Sigmoid colon (tissue), 7 donors: ENCODE data around the gene ORM1. TPM values are rescaled to one million over a fixed set of nuclear protein-coding genes. Genes with fewer than 3 reads are reported as not detected.

Source experiments
- DNase-seq: peaks from one replicate; pipeline ENCODE4 v3.0.0-alpha.2; 2019
- H3K27ac ChIP-seq, 4 donors: fragments of 200-600 bp; sonication (generic); one replicate each; pipeline ENCODE4 v1.5.1; 2016 to 2019; ENCODE audit warnings: mild to moderate bottlenecking in 1 of 4
- H3K27me3 ChIP-seq, 3 donors: fragments of 200-600 bp; sonication (generic); one replicate each; pipeline ENCODE4 v1.5.1; 2019; ENCODE audit warnings: mild to moderate bottlenecking in 1 of 3
- H3K36me3 ChIP-seq, 4 donors: fragments of 200-600 bp; sonication (generic); one replicate each; pipeline ENCODE4 v1.5.1; 2016 to 2019
- H3K4me1 ChIP-seq, 4 donors: fragments of 200-600 bp; sonication (generic); one replicate each; pipeline ENCODE4 v1.5.1; 2017 to 2019
- H3K4me3 ChIP-seq, 4 donors: fragments of 200-600 bp; sonication (generic); one replicate each; pipeline ENCODE4 v1.5.1; 2017 to 2019; ENCODE audit warnings: mild to moderate bottlenecking in 2 of 4, moderate library complexity in 1 of 4
- H3K9me3 ChIP-seq, 4 donors: fragments of 200-600 bp in 3 of 4; sonication (generic) in 3 of 4; one replicate each; pipeline versions ENCODE4 v1.5.1 to v1.6.1; 2013 to 2019
- EP300 ChIP-seq, 4 donors: sonication (generic); formaldehyde crosslinking; IDR thresholded peaks; one replicate each; pipeline ENCODE4 v1.6.1; 2017; ENCODE audit warnings: antibody characterized with exemption in 4 of 4
- POLR2A ChIP-seq, 2 donors: fragments of 450-650 bp; IDR thresholded peaks; one replicate each; pipeline ENCODE4 v1.6.1; 2016; ENCODE audit warnings: antibody characterized with exemption in 2 of 2, mild to moderate bottlenecking in 2 of 2, moderate library complexity in 2 of 2
- POLR2AphosphoS5 ChIP-seq, 4 donors: sonication (generic); formaldehyde crosslinking; IDR thresholded peaks; one replicate each; pipeline ENCODE4 v1.6.1; 2017; ENCODE audit warnings: antibody characterized with exemption in 4 of 4
- WGBS, 2 donors: extraction: QIAGEN DNeasy Blood & Tissue Kit; methylation state at CpG; one replicate each; pipeline ENCODE4 v1.1.7; 2013; 5-methylcytosine and 5-hydroxymethylcytosine counted together
- intact Hi-C: fragments of 100-400 bp; cut with DNase I; formaldehyde crosslinking; loops from one replicate; pipeline ENCODE4 v1.15.1; 2023
- polyA plus RNA-seq, 3 donors: library from polyadenylated mRNA; stranded (reverse); fragments of 200-250 nt; gene quantifications; one replicate each; pipeline ENCODE4 v1.2.3, GENCODE V29; 2013
- total RNA-seq, 4 donors: library from RNA; depleted of rRNA; stranded (reverse); fragments of >200 nt; gene quantifications; one replicate each; pipeline ENCODE4 v1.1.0, GENCODE V29; 2016
- TF ChIP-seq, protein P1 (sequence below), 4 experiments: fragments of 450-650 bp in 3 of 4; fragments of 200-600 bp in 1 of 4; IDR thresholded peaks; one replicate each; pipeline ENCODE4 v1.5.1; 2016 to 2019; ENCODE audit warnings: antibody characterized with exemption in 4 of 4, mild to moderate bottlenecking in 3 of 4, moderate library complexity in 2 of 4
- donor health status: healthy with polysubstance abuse.
- donor health status: Bipolar disorder and iron deficiency.
- donor health status: healthy.

The ORM1 gene
- total and polyA plus RNA-seq, 7 donors = 1.1 to 1.8 TPM; not detected in 5

GRCh38 chr9:114294664-114295063 is 28.2 kb upstream of the ORM1 start:
- DNase-seq = no peak
- H3K4me1 ChIP-seq = no peaks in the 10 kb centered on the region
- H3K4me3 ChIP-seq = no peak overlapping the region
- peaks cover 0 to 46% (median 0%) of the 10 kb centered on the region in 4 donors for H3K36me3 ChIP-seq
- TF ChIP-seq EP300 (IDR thresholded peaks at IDR 0.05) (no peak), POLR2AphosphoS5 (IDR thresholded peaks at IDR 0.05) (no peak), POLR2A (IDR thresholded peaks at IDR 0.05) (no peak)
- TF ChIP-seq, protein P1, sequence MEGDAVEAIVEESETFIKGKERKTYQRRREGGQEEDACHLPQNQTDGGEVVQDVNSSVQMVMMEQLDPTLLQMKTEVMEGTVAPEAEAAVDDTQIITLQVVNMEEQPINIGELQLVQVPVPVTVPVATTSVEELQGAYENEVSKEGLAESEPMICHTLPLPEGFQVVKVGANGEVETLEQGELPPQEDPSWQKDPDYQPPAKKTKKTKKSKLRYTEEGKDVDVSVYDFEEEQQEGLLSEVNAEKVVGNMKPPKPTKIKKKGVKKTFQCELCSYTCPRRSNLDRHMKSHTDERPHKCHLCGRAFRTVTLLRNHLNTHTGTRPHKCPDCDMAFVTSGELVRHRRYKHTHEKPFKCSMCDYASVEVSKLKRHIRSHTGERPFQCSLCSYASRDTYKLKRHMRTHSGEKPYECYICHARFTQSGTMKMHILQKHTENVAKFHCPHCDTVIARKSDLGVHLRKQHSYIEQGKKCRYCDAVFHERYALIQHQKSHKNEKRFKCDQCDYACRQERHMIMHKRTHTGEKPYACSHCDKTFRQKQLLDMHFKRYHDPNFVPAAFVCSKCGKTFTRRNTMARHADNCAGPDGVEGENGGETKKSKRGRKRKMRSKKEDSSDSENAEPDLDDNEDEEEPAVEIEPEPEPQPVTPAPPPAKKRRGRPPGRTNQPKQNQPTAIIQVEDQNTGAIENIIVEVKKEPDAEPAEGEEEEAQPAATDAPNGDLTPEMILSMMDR (IDR thresholded peaks at IDR 0.05) = no peak
- H3K27ac ChIP-seq = no peak overlapping the region
- no peaks in the 10 kb centered on the region for H3K27me3 ChIP-seq
- intact Hi-C loops = no loop called here
- peaks cover 0 to 4% (median 1%) of the 10 kb centered on the region in 4 donors for H3K9me3 ChIP-seq

- Histone ChIP-seq H3K27ac (no peak overlapping the region), H3K4me3 (no peak overlapping the region), H3K9me3 (peaks cover 0 to 4% (median 1%) of the 10 kb centered on the region in 4 donors), H3K4me1 (no peaks in the 10 kb centered on the region), H3K36me3 (peaks cover 0 to 50% (median 3%) of the 10 kb centered on the region in 4 donors), H3K27me3 (no peaks in the 10 kb centered on the region)
- no peak for TF ChIP-seq EP300 (IDR thresholded peaks at IDR 0.05)
- TF ChIP-seq POLR2AphosphoS5 (IDR thresholded peaks at IDR 0.05) = no peak
- TF ChIP-seq, protein P1 (IDR thresholded peaks at IDR 0.05) = no peak
- TF ChIP-seq POLR2A (IDR thresholded peaks at IDR 0.05) = no peak
- DNase-seq = no peak
- 98 to 99% methylated on average over 1 of the region's 1 CpG for WGBS, 2 donors
- intact Hi-C loops = no loop called here
Measured at GRCh38 chr9:114296338-114296737, 26.6 kb upstream of the ORM1 start.

DNA sequence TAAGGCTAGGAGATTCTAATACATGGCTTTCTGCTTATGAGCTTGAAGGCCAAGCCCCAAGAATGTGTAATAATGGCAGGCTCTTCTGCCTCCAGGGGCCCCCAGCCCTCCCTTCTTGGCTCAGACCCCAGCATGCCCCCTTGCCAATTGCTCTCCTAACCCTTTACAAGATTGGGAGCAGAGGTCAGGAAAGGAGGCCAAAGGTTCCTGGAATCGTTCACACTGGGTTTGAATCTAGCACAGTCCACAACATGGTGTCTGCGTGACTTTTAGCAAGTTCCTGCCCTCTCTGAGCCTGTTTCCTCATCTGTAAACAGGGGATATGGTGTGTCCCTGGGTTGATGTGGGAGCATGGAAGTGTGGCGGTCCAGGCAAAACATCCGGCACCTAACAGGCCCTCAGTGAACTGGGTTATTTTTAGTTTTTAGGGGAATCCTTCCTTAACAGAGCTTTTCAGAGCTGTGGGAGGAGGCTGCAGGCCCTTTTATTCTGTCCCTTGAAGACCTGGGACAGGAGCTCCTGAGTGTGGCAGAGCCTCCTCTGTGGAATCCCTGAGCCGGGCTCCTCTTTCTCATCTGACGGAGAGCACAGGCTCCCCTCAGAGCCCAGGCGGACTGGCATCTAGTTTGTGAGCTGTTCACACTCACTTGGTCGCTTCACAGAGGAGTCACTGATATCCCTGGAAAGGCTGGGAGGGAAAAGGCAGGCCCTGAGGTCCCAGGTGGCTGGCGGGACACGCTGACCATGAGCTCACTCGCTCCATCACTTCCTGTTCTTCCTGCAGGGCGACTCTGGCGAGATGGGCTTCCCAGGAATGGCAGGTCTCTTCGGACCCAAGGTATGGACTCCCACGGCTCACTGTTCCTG is 23.4 kb upstream of the ORM1 start:
- Histone ChIP-seq H3K27me3 (no peaks in the 10 kb centered on the region), H3K9me3 (peaks cover 0 to 3% (median under 1%) of the 10 kb centered on the region in 4 donors), H3K27ac (no peak overlapping the region), H3K4me1 (no peaks in the 10 kb centered on the region), H3K4me3 (no peak overlapping the region), H3K36me3 (peaks cover 0 to 37% (median 3%) of the 10 kb centered on the region in 4 donors)
- intact Hi-C loops = no loop called here
- no peak for TF ChIP-seq POLR2AphosphoS5 (IDR thresholded peaks at IDR 0.05)
- TF ChIP-seq, protein P1 (IDR thresholded peaks at IDR 0.05) = no peak
- TF ChIP-seq POLR2A (IDR thresholded peaks at IDR 0.05) = no peak
- no peak for TF ChIP-seq EP300 (IDR thresholded peaks at IDR 0.05)
- peak; percentile 40 for DNase-seq
- 85 to 89% methylated on average over 15 of the region's 15 CpGs for WGBS, 2 donors

GRCh38 chr9:114300153-114300845 is 22.6 kb upstream of the ORM1 start:
- peak; percentile 55 for DNase-seq
- WGBS, 2 donors = 92 to 96% methylated on average over 4 of the region's 4 CpGs
- intact Hi-C loops = no loop called here
- H3K9me3 ChIP-seq = no peaks in the 10 kb centered on the region
- peaks cover 0 to 2% (median under 1%) of the 10 kb centered on the region in 4 donors for H3K4me1 ChIP-seq
- TF ChIP-seq, protein P1 (IDR thresholded peaks at IDR 0.05) = no peak
- TF ChIP-seq EP300 (IDR thresholded peaks at IDR 0.05) (no peak), POLR2AphosphoS5 (IDR thresholded peaks at IDR 0.05) (no peak), POLR2A (IDR thresholded peaks at IDR 0.05) (no peak)
- H3K27me3 ChIP-seq = no peaks in the 10 kb centered on the region
- peaks cover 0 to 29% (median 3%) of the 10 kb centered on the region in 4 donors for H3K36me3 ChIP-seq
- no peak overlapping the region for H3K27ac ChIP-seq
- H3K4me3 ChIP-seq = no peak overlapping the region
